Central memory CD4-positive, alpha-beta T cell (primary cell): Measurements from ENCODE around the gene USPL1.
"Not testable (repeated sequence)": the region's sequence is repeated elsewhere in the genome, so short reads cannot be mapped to it uniquely, and the experiment has no call there.

Source experiments
- DNase-seq: peaks from one replicate; pipeline ENCODE4 v3.0.0; 2022

USPL1 gene

GRCh38 chr13:30616927-30617314 is 799 bp upstream of the USPL1 start:
- peak; percentile 67 for DNase-seq

GRCh38 chr13:30618186-30618929 is 638 bp downstream of the USPL1 start:
- DNase-seq = no peak

DNA sequence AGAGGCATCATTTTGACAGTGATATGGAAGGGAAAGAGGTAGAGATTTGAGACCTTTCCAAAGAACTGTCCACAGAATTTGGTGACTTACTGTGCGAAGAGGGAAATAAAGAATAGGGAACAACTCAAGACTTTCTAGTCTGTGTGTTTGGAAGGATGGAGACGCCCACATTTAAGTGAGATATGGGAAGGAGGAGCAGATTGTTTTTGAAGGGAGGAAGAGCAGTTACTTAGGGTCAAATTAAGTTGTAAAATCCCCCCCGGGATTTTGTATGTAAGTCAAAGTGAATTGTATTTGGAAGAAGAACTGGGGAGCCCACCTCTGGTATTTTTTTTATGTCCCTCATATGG is 1.2 kb downstream of the USPL1 start:
- no peak for DNase-seq

DNA sequence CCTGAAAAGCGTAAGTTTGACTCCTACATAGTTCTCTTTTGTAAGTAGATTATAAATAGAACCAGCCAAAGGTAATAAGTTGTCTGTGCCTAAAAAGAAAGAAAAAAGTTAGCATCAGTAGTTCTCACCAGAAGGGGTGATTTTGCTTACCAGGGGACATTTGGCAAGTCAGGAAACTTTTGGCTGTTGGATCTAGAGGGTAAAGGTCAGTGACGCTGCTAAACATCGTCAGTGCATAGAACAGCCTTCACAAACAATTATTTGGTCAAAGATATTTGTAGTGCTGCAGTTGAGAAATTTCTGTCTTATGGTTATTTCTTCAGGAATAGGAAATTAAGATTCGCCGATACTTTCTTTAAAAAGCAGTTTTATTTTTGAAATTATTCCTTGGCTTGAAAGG is 2.0 kb downstream of the USPL1 start:
- DNase-seq = no peak

- no peak for DNase-seq
These were observed 3.2 kb downstream of the USPL1 start for GRCh38 chr13:30620941-30621340.

DNA sequence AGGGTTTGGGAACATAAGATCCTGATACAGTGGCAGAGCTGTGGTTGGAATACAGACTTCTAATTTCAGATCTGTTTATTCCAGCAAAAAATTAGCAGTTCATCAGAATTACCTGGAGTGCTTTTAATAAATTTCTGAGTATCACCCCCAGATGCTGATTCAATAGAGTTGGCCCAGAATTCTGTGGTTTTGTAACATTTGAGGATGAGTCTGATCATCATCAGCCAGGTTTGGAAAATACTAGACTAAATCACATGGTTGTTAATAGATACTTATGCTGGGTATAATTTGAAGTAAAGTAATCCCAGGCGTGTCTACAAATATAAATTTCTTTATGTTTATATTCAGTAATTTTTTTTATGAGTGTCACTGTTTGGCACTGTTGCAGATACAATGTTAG is 4.8 kb downstream of the USPL1 start:
- no peak for DNase-seq

DNA sequence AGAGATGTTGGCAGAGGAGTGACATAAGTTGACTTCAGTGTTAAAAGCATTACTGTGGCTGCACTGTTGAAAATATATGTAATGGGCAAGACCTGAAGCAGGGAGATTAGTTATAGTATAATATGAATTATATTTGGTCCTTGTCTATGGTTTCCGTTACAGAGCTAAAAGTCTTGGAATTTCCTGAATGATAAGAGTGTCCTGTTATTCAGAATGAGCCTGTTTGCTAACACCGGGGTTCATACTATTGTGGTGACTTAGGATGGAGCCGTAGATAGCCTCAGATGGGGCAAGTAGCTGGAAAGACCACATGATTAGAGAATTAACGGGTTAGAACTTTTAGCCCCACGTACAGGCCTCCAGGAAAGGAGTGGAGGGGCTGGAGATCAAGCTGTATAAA is 5.7 kb downstream of the USPL1 start:
- no peak for DNase-seq

GRCh38 chr13:30624630-30625029 is 6.9 kb downstream of the USPL1 start:
- DNase-seq = no peak

GRCh38 chr13:30629527-30629926 is 11.8 kb downstream of the USPL1 start:
- DNase-seq = no peak

- DNase-seq = no peak
These were observed 16.1 kb downstream of the USPL1 start for GRCh38 chr13:30633861-30634260.

DNA sequence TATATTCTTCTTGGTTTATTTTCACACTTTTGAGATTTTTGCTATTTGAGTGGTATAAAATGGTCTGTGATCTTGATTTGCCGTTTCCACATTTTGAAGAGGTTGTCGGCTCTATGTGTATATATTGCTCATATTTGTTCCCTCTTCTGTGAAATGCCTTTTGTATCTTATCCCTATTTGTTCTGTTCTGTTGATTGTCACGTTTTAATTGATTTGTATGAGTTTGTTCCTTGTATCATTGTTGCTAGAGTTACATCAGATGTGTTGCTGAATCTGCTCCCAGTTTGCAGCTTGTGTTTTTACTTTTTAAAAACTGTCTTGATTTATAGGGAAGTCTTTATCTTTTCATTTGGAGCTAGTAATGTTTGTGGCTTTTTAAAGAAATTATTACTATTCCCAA is 17.1 kb downstream of the USPL1 start:
- no peak for DNase-seq

GRCh38 chr13:30638301-30638700 is 20.6 kb downstream of the USPL1 start:
- DNase-seq = no peak

DNA sequence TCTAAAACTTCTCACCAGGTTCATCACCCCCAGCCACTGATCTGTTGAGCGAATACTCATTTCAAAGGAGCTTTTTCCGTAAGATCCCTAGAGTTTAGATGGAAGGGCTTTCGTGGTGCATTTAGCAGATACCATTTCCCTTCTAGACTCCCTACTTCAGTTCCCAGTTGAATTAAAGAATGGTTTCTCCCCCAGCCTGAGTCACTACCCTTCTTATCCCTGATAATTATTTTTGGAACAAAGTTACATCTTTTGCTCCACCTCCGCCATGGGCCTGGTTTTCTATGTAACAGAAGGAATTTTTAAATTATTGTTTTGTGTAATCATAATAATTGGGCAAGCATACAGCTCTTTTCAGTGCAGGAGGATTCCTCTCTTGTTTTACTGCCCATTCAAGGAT is 22.0 kb downstream of the USPL1 start:
- no peak for DNase-seq

DNA sequence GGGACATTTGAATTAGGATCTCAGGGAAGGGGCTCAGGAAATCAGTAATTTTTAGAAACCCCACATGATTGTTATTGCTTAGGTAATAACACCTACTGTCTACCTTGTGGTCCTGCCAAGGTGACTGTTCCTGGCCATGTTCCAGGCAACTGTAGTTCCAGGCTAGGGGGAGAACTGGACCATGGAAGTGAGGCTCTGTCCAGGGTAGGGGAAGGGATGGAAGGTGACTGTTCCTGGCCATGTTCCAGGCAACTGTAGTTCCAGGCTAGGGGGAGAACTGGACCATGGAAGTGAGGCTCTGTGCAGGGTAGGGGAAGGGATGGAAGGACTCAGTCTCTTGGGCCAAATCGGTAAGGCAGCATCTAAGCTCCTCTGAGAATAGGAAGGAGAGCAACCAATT is 23.5 kb downstream of the USPL1 start:
- not testable (repeated sequence) for DNase-seq

DNA sequence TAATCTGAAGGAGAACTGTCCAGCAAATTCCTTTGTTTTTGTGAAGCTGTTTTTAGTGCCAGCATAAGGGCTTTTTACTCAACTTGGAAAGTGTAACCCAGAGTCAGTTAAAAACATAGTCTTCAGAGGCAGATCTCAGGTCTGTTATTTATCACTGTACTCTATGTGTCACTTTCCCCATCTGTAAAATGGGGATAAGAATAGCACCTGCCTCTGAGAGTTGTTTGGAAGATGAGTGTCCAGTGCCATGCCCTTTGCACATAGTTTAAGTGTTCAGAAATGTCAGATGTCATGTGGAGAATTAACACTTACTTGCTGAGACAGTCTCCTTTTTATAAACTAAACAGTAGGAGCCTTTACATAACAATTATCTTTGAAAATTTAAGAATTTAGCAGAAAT is 27.9 kb downstream of the USPL1 start:
- DNase-seq = no peak

- DNase-seq = no peak
These were observed 29.7 kb downstream of the USPL1 start for GRCh38 chr13:30647420-30647819.

DNA sequence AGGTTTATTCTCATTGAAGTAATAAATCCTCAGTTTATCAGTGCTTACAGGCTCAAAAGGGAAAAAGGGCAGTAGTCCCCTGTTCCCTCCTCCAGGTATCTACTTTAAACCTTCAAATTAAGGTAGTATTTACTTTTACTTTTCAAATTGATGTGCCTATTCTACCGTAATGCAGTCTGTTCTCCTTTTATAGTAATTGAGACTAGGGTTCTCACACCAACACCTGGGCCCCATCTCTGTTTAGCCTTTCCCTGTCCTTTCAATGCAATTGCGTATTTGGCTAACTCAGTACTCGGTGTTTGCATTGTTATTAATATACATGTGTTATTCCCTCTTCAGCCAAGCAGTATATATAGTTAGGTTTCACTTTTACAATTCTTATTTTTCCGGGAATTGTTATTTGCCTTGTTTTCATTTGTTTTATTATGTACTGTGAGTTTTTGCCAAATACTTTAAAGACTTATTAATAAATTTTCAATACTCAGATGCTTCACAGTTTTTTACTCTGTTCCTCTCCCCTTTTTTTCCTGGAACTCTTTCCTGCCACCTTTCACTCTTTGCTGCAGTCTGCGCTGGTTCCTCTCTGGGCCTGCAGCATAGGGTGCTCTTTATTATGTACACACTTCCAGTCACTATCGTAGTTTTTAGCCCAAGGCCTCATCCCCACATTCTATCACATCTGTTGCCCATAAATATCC is 30.3 kb downstream of the USPL1 start:
- no peak for DNase-seq

- no peak for DNase-seq
These were observed 30.8 kb downstream of the USPL1 start for GRCh38 chr13:30648522-30649012.

DNA sequence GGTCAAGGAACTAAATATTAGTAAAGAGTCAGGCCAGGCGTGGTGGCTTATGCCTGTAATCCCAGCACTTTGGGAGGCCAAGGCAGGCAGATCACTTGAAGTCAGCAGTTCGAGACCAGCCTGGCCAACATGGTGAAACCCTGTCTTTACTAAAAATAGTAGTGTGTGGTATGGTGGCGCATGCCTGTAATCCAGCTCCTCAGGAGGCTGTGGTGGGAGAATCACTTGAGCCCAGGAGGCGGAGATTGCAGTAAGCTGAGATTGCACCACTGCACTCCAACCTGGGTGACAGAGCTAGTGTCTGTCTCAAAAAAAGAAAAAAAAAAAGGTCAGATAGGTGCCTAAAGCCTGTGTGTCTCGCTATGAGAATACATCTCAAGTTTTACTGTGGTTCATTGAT is 33.9 kb downstream of the USPL1 start:
- not testable (repeated sequence) for DNase-seq

DNA sequence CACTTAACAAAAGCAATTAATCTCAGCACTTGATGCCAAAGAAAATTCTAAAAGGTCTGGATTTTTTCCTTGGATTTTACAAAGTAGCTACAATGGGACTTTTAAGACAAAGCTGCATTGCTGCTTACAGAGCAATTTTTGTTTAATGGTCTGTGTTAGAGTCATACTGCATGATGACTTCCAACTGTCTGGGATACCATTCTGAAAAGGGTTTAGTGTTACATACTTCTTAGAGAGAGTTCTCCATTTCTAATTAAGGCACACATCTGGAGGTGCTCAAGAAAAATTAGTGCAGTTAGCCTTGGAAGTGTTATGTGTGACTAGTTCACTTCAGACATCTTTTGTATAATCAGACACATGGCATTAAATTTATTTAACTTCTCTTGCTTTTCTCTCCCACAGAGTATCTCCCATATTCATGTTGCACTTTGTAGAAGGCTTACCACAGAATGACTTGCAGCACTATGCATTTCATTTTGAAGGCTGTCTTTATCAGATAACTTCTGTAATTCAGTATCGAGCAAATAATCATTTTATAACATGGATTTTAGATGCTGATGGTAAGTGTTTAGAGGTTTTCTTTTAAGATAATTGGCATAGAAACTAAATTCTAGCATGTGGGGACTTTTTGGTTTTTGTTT is 35.1 kb downstream of the USPL1 start:
- no peak for DNase-seq

DNA sequence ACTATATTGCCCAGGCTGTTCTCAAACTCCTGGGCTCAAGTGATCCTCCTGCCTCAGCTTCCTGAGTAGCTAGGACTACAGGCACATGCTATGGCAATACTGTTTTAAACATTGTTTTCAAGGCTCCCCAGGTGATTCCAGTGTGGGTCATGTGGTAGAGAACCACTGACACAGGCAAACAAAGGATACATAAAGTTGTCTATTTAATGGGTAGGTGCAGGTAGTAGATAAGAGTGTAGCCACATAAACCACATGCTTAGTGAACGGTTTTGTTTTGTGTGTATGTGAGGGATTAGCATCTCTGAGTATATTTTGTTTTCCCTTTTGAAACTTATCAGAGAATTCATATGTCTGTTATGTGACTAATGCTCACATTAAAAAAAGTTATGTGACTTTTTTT is 36.7 kb downstream of the USPL1 start:
- DNase-seq = peak; percentile 54

DNA sequence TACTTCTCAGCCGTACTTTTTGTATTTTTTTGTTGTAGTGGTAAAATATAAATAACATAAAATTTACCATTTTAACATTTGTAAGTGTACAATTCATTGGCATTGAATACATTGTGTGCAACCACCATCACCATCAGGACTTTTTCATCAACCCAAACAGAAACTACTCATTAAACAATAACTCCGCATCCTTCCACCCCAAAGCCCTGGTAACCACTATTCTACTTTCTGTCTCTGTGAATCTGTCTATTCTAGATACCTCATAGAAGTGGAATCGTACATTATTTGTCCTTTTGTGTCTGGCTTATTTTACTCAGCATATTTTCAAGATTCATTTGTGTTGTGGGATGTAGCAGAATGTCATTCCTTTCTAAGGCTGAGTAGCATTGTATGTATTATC is 38.5 kb downstream of the USPL1 start:
- DNase-seq = no peak

- no peak for DNase-seq
These were observed 42.3 kb downstream of the USPL1 start for GRCh38 chr13:30659980-30660379.

DNA sequence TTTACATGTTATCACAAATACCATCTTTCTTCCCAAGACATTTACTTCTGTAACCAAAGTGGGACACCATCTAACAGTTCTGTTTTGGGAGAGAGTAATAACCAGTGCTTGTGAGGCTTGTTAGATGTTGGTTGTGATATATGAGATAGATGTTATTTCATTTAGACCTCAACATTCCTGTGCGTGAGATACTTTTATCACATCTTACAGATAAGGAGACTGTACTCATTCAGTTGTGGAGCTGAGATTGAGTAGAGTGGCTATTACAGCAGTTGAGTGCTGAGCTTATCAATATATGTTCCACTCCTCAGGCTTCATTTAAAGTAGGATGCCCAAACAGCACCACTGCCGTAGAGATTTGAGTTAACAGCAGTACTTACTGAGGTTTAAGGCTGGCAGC is 43.1 kb downstream of the USPL1 start:
- no peak for DNase-seq
